IMR-90 (cell line): Measurements from ENCODE around the gene PRSS1.

ENCODE experiments used
- CEBPB ChIP-seq: IDR thresholded peaks from 2 replicates; pipeline ENCODE4 v1.6.1; 2012; ENCODE audit warnings: low read depth, low read length, improper control_type of control experiment
- CTCF ChIP-seq: conservative IDR thresholded peaks from 2 replicates; pipeline ENCODE4 v1.5.1; 2012; ENCODE audit warnings: mild to moderate bottlenecking, low read depth, low read length, improper control_type of control experiment
- ELK1 ChIP-seq: fragments of 150-350 bp; IDR thresholded peaks from 2 replicates; pipeline ENCODE4 v1.6.1; 2016; ENCODE audit warnings: low read depth, mild to moderate bottlenecking, low read length, moderate library complexity, borderline replicate concordance
- FOS ChIP-seq: fragments of 150-350 bp; IDR thresholded peaks from 2 replicates; pipeline ENCODE4 v1.6.1; 2016; ENCODE audit warnings: low read depth, low read length
- MAFK ChIP-seq: IDR thresholded peaks from 2 replicates; pipeline ENCODE4 v1.6.1; 2012; ENCODE audit warnings: low read depth, low read length, improper control_type of control experiment
- MAZ ChIP-seq: IDR thresholded peaks from 2 replicates; pipeline ENCODE4 v1.6.1; 2012; ENCODE audit warnings: low read depth, mild to moderate bottlenecking, low read length, improper control_type of control experiment, moderate library complexity, borderline replicate concordance
- POLR2A ChIP-seq: IDR thresholded peaks from 2 replicates; pipeline ENCODE4 v1.6.1; 2012; ENCODE audit warnings: mild to moderate bottlenecking, low read depth, low read length
- RAD21 ChIP-seq: IDR thresholded peaks from 2 replicates; pipeline ENCODE4 v1.6.1; 2012; ENCODE audit warnings: low read length, improper control_type of control experiment
- RCOR1 ChIP-seq: IDR thresholded peaks from 2 replicates; pipeline ENCODE4 v1.6.1; 2012; ENCODE audit warnings: mild to moderate bottlenecking, low read length, improper control_type of control experiment; ENCODE audit not compliant: insufficient replicate concordance
- RFX5 ChIP-seq: IDR thresholded peaks from 2 replicates; pipeline ENCODE4 v1.8.0; 2012; ENCODE audit warnings: low read depth, mild to moderate bottlenecking, low read length, moderate library complexity
- USF2 ChIP-seq: fragments of 150-350 bp; IDR thresholded peaks from 2 replicates; pipeline ENCODE4 v1.6.1; 2017; ENCODE audit warnings: mild to moderate bottlenecking, antibody characterized with exemption, low read length, low read depth

GRCh38 chr7:142746264-142746663 is 3.0 kb upstream of the PRSS1 start:
- TF ChIP-seq CTCF (no peak), POLR2A (no peak), MAFK (no peak), MAZ (no peak), RAD21 (no peak), RFX5 (no peak), ELK1 (no peak), CEBPB (no peak), RCOR1 (no peak), USF2 (no peak), FOS (no peak)
